HG03571 (cell line): ENCODE results near the gene CYP27C1.

Experiments
- ATAC-seq: cut with Tn5 transposase; IDR thresholded peaks from one replicate; pipeline ENCODE4 v1.9.1; 2021; ENCODE audit not compliant: unreplicated experiment

The CYP27C1 gene

DNA sequence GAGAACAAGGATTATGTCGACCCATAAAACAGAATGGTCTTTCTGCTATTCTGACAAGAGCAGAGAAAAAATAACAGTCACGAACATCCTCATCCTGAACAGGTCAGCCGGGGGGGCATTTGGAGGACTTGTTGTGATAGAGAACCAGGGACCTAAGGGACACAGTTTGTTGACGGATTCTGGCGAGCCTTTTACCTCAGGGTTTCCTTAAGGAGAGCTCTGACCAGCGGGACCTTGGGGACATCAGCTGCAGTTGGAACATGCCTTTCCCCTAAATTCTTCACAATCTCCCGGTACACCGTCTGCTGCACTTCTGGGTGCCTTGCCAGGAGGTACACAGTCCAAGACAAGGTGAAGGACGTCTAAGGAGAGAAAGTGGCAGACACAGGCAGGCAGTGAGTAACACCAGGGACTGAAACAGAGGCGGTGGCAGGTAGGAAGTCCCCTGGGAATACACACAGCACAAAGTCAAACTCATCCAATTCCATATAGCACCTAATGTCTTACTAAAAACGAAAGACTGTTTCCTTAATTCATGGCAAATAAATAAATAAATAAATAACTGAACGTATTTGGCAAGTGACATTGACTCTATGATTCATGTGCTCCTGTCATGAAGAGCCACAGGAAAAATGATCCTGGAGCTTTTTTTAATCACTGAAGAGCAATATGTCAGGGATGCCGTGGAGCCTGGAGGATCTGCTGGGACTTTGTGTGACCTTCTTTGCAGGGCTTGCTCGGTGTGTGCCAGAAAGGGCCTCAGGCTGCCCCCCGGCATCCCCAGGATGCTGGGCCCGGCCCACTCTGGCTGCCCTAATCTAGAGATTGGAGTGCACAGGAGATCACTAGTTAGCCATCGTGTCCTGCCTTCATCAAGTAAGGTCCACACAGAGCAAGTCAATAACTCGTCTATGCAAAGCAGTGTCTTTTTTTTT lies 24.7 kb downstream of the CYP27C1 start:
- ATAC-seq, result no peak

DNA sequence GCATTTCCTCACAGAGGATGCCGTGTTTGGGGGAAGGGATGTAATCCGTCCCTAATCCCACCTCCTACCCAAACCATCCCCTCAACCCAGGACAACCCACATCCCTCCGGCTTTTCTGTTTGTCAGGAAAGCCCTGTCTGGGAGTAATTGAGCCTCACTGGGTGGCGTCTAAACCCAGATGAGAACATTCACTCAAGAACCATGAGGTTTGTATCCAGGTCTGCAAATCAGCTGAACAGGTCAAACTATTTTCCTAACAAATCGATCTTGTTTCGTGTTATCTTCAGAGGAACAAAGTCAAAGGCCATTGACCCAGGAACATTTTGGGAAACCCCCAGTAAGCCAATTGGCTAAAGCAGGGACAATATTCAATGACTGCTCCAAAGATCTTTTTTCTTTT lies 25.7 kb downstream of the CYP27C1 start:
- no peak for ATAC-seq

DNA sequence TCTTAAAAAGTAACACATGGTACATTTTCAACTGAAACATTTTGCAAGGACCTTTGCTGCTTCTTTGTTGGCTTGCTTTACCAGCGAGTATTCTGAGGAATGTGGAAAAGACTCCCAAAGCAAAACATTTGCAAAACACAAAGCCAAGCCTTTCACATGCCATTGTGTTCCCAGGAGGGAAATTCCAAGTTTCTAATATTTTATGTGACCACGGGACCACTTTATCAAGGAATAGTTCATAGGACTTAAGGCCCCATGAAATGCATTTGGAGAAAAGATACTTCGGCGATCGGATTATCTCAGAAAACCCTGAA lies 26.2 kb downstream of the CYP27C1 start:
- no peak for ATAC-seq

DNA sequence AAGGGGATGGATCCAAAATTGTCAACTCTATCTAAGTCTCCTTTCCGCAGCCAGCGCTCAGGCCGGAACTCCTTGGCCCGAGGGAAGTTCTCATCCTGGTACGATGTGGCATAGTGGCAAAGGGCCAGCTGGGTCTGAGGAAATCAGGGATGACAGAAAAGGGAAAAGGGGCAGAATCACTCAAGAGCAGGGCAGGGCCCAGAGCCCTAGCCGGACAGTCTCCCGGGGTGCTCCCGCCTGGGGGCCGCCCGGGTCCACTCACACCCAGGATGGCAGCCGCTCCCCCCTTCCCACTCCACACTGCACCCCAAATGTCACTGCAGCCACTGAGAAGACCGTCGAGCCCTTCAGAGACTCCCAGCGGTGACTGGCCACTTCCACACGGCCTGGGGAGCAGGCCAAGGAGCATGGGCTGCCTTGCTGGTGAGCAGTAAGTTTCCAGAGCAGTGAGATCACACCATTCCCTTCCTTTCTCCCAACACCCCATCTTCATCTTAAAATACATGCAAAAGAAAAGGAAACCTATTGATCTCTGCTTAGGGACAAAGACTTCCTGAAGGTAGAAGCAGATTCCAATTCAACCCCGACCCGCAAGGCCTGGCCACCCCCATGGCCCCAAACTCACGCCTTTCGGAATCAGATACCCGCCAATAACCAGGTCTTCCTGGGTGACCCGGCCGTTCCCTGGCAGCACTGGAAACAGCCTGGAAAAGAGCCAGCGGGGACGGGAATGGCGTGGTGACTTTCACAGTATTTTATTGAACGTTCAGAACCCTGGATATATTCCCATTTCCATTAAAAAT lies 26.7 kb downstream of the CYP27C1 start:
- ATAC-seq, result no peak

DNA sequence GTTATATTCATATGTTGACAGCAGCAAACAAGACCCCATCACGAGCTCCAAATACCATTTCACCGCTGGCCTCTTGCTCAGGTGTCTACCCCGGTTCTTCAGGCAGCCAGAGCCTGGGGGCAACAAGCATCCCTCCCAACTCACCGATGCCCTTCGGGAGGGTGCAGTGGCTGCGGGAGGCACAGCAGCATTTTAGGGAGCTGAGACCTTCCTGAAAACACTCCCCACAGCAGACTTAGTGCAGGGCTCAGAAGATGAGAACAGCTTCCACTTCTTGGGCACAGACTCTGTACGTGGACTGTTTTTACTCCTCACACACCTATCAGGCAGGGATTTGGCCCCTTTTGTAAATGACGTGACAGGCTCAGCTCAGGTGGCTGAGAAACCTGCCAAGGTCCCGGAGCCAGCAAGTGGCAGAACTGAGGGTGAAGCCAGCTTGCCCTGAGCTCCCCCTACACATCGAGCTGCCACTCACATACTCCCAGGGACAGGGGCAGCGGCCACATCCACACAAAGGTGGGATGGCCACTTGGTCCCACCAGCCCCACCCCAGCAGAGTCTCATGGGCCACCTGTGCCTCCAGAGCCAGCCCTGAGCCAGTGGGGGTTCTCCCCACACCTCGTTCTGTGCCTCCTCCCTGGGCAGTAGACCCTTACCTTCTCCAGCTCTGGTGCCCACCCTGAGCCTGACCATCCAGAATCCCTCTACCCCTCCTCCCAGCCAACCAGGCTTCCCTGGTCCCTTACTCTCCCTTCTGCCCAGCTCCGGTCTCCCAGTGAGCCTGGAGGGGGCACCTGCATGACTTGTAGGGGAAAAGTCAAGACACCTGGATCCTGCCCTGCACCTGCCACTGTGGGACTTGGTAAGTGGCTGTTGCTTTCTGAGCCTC lies 28.5 kb downstream of the CYP27C1 start:
- no peak for ATAC-seq

DNA sequence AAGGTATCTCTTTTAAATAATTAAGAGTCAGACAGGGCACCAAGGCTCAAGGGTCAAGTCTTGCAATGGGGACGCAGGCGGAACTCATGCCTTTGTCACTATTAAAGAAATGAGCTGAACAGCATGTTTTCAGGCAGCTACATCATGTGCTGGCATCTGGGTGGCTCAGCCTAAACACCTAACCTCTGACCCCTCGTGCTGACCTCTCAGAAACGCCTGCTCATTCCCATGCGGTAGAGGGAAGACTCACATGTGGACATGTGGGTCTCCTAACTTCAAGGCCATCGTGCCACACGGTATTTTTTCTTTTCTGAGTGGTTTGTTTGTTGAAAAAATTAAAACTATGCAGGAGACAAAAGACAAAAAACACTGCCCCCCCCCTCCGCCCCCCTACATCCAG lies 31.3 kb downstream of the CYP27C1 start:
- no peak for ATAC-seq

DNA sequence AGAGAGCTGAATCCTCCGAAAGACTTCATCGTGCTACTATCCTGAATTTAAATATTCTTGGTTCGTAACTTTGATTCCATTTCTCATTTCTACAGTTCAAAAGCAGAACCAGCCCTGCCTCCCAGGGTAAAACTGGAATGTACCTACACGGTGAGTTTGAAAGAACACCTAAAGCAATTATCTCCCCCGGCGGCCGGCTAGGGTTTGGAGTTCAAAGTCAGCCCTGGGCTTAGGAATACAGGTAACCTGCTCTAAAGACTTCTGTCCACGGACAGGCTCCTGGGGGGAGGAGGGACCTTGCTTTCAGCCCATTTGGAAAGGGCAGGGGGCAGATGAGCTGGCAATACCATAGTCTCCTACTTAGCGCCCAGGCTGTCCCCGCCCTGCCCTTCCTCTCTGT lies 32.3 kb downstream of the CYP27C1 start:
- no peak for ATAC-seq

DNA sequence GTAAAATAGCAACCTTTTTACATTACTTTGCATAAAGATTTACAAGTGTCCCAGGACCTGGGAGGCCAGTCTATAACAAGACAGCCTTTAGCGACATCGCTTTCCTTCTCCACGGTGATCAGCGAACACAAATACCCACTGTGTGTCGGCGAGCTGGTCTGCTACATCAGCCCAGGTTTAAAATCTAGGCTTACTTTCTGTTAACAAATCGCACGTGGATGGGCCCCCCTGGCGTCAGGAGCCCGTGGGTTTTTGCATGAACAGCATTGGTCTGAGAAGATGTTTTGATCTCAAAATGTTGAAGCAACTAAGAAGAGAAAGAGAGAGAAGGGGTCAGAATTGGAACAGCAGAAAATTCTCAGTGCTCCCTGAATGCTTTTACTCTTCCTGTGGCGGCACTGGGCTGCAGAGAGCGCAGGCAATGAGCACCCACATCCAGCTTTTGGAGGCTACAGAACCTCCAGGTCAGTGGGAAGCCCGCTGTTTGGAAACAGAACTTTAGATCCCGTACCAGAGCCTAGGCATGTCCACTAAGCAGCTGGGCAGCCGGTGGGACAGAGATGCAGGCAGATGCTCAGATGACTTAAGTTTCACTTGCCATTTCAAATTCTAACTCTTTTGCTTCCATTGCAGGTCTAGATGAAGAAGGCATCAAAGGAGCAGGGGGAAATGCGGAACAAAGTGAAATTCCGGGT lies 32.9 kb downstream of the CYP27C1 start:
- ATAC-seq, result no peak

DNA sequence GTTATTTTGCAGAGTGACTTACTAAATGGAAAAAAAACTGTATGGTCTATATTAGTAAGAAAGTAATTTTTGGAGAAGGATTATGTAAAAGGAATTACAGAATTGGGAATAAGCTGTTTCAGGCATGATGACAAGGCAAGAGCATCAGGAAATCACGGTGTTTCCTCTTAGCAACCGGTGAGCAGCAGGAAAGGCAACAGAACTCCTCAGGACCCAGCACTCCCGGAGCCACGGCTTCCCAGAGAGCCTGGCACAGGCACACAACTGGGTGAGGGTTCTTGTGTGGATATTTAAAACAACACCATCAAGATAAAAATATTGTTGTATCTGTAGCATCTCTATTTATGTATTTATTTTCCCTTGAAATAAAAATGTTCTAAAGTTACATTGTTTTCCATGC lies 34.4 kb downstream of the CYP27C1 start:
- no peak for ATAC-seq

DNA sequence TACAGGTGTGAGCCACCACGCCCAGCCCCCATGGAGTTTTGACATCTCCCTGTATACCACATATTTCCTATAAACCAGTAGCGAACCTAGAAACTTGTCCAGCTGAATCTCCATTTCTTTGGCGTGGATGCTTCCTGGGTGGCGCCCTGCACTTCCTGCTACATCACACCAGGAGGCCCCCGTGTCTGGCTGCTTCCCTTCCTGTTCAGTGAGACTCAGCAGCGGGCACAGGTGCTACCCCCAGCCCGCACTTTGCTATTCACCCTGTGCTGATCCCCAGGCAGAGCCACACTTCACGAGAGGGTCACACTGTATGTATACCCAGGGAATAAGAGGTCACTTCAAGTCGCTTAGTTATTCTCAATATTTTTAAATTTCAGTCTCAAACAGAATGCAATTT lies 35.0 kb downstream of the CYP27C1 start:
- ATAC-seq, result no peak

DNA sequence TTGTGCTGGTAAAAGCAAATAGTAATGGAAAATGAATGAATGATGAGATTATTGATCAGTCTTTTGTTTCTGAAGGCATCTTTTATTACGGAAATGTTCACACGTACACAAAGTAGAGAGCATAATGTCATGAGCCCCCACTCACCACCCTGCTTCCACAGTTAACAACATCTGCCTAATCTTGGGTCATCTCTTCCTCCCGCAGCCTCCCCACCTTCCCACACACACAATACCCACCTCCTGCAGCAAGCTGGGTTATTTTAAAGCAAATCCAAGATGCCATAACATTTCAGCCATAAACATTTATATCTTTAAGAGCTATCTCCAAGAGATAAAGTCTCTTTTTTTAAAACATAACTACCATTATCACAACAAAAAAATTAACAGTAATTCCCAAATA lies 36.3 kb downstream of the CYP27C1 start:
- no peak for ATAC-seq

DNA sequence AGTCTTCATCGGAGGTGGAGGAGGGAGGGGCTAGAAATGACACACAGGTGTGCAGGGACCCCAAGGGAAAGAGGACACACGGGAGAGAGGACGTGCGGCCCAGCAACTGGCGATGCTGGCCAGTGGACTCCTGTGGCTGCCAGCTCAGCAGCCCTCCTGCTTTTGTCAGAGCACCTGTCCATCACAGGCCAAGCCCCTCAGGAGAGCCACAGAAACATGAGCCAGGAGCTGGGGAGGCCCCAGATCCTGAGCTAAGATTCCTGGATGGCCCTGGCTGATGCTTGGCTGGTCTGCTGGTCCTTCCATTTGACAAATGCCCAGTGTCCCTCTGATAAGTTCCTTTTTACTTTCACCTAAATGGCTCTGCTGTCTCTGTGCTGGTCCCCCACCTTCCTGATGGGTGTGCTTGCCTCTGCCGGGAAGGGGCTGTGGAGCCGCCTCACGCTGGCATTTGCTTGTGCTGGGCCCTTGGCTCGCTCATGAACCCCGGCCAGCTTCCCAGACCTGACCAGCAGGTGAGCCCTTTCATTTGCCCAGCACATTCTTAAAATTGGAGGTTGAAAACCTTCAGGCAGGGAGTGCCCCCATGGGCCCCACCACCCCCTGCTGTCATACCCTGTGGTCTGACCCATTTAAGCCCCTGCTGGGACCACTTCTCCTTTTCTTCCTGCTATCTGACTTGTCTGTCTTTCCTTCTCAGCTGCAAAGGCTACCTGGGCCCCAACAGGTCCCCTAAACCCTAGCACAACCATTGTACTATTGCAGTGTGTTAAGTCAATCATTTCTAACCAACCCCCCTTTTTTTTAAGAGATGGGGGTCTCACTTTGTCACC lies 37.3 kb downstream of the CYP27C1 start:
- ATAC-seq, result no peak

DNA sequence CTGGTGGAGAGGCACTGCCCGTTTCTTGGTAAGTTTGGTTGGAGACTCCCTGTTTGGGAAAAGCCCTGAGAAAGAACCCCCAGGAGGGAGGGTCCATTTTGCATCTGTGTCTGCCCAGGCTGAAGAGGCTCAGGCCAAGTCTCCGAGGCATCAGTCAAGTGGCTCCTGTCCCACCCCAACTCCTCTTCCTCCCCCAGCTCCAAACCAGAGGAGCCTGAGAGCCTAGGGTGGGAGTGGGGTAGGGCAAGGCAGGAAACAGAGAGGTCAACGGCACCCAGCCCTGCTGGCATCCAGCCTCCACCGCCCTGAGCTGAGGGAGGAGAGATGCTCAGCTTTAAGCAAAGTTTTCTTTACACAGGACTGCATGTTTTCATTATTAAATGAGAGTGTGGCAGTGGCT lies 38.2 kb downstream of the CYP27C1 start:
- no peak for ATAC-seq

DNA sequence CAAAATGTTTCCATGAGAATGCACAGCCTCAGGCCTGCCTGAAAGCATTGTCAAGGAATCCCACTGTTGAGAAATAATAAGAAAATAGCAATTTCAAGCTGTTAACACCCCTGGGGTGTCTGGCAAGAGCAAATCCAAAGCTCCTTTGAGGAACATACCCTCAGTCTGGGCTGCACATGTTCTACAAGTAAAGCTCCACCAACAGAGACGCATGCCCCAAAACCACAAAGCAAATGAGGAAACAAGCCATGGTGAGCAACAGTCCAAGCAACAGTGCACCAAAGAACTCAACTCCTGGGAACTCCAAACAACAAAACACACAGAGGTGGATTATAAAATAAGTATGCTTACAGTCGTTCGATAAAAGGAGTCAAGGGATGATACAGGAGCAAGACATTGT lies 40.3 kb downstream of the CYP27C1 start:
- ATAC-seq, result no peak

DNA sequence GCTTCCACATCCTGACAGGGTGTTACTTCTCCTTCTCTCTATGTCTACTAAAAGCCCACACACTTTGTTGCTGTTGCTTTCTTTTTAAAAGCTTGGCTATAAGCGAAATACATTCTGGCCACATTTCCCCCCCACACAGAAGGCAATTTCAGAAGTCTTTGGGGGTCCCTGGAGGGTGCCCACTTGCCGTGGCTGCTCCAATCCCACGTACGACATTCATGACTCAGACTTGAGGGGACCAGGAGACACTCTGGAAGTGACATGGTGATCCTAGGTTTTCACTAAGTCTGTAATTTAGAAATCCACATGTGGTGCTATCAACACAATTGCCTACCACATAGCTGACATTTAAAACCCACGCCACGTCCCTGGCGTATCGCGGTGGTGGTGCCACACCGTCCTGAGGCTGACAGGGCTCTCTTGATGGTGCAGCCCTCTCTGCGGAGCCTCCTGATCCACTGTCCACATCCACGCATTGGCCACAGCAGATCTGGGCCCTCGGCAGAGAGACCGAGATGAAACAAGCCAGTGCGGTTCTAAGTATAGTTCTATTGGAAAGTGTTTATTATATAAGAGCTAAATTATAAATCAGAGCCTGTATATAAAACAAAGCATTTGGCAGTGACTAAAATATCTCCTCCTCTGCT lies 42.4 kb downstream of the CYP27C1 start:
- ATAC-seq, result no peak

DNA sequence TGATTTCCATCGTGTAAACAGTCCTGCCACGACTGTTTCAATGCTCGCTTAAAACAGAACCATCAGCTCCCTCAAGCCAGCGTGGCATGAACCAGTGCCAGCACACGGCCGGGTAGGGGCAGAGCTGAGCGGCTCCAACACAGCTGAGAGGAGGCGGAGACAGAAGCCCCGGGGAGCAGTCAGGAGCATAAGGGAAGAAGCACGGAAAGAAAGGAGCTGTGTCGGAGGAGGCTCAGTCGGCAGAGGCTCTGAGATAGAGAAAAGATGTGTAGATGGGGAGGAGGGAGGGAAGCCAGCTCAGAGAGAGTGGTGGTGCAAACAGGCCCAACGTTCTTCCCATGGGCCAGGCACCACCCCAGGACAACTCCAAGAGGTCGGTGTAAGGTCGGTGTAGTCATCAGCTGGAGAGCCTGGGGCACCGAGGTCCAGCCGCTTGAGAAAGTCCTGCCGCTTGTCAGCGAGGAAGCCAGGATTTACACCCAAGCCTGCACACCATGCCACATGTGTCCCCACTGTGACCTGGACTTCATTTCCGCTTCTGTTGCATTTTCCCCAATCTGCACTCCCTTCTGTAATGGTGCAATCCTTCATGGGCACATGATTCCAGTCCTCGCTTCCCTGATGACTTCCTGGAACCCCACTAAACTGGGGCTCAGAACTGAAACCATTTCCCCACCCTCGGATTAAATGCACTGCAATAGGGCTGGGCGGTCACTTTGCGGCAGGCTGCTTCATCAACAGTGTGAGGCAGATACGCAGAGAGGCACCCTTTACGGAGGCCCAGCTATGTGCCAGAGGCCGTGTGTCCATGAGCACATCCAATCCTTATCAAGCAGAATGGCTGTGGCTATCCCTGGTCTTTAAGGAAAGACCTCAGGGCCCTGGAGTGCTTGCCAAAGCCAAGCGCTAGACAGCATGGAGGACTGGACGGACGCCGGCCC lies 43.5 kb downstream of the CYP27C1 start:
- ATAC-seq, result no peak

DNA sequence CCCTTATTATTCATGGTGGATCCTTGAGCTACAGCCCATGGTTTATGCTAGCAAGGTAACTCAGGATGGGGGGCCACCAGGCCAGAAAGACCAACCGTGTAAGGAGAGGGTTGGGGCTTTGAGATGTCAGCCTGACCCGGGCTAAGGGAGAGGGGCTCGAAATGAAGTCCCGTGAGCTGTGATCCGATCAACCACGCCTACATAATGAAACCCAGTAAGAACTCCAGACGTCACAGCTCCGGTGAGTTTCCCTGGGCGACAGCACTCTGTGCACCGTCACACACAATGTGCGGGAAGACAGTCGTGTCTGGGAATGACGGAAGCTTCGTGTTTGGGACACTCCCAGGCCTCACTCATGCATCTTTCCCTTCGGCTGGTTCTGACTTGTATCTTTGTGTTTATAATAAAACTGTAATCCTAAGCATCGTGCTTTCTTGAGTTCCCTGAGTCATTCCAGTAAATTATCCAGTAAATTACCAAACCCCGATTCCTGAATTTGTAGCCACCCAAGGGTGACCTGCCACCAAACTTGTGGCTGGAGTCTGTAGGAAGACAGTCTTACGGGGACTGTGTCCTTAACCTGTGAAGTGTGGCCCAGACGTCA lies 44.2 kb downstream of the CYP27C1 start:
- no peak for ATAC-seq
